ENCODE measurements around the gene ZDHHC14. TPM values are rescaled to one million over a fixed set of nuclear protein-coding genes. Genes with fewer than 3 reads are reported as not detected.
A peak's percentile ranks its signal among the peaks of the same experiment; 100 is the strongest.
"Not testable (repeated sequence)": the region's sequence is repeated elsewhere in the genome, so short reads cannot be mapped to it uniquely, and the experiment has no call there.

Gene ZDHHC14
- 10 to 100 TPM; 53.3 to 66.2 TPM for total RNA-seq

DNA sequence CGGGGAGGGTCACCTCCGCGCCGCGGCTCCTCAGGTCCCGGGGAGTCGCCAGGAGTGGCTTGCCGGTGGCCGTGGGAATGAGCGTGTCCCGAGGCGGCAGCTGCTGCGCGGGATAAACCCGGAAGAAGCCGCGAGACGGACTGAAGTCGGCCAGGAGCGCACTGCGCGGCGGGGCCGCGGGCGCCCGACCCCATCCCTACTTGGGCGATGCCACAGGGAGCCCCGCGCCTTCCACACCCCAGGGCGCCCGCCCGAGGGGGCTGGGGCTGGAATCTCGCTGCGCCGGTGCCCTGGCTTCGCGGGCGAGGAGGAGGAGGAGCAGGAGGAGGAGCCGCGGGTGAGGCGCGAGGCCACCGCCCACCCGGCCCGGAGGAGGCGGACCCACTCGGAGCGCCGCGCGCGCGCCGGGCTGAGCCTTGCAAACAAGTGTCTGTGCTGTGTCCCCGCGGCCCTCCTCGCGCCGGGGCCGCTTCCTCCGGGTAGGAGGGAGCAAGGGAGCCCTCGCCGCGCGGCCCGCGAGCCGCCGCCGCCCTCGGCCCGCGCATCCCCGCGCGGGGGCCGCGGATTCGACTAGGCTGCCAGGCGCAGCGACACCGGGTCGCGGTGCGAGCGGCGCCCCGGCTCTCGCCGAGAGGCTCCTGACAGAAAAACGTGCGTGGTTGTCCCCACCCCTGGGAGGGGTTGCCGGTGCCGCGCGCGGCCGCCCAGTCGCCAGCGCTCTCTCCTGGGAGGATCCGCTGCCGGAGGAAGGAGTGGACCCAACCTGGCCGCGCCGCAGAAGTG, at the start of gene ZDHHC14:
Gene ZDHHC14, plus strand, starts transcription at position 412 of the 783 bp plus-strand sequence.
- H3K36me3 ChIP-seq = no peaks in the 10 kb centered on the region
- H3K27ac ChIP-seq = peak within 1 kb of the TSS; percentile 88 to 95
- H3K27me3 ChIP-seq (replicated peaks; ENCODE audit: insufficient read depth) = no peaks in the 10 kb centered on the region
- H3K9me3 ChIP-seq = no peaks in the 10 kb centered on the region
- intact Hi-C loops (cut with DNase I) = loop anchor here (2.0 to 5.0 kb wide), 5 partner anchors 59 to 441 kb away; partner anchors contain the start of genes SNX9 and TMEM242
- TF ChIP-seq POLR2A (IDR thresholded peaks at IDR 0.05) = peak; percentile 78
- TF ChIP-seq POLR2AphosphoS5 (IDR thresholded peaks at IDR 0.05) = peak; percentile 31
- TF ChIP-seq, protein P1, sequence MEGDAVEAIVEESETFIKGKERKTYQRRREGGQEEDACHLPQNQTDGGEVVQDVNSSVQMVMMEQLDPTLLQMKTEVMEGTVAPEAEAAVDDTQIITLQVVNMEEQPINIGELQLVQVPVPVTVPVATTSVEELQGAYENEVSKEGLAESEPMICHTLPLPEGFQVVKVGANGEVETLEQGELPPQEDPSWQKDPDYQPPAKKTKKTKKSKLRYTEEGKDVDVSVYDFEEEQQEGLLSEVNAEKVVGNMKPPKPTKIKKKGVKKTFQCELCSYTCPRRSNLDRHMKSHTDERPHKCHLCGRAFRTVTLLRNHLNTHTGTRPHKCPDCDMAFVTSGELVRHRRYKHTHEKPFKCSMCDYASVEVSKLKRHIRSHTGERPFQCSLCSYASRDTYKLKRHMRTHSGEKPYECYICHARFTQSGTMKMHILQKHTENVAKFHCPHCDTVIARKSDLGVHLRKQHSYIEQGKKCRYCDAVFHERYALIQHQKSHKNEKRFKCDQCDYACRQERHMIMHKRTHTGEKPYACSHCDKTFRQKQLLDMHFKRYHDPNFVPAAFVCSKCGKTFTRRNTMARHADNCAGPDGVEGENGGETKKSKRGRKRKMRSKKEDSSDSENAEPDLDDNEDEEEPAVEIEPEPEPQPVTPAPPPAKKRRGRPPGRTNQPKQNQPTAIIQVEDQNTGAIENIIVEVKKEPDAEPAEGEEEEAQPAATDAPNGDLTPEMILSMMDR (IDR thresholded peaks at IDR 0.05) = no peak
- H3K4me3 ChIP-seq = peak within 1 kb of the TSS; percentile 84 to 90
- WGBS = 0% methylated on average over 20 of the region's 106 CpGs
- H3K4me1 ChIP-seq (replicated peaks) = no peaks in the 10 kb centered on the region
- peak; percentile 88 for DNase-seq (ENCODE audit: low spot score)

DNA sequence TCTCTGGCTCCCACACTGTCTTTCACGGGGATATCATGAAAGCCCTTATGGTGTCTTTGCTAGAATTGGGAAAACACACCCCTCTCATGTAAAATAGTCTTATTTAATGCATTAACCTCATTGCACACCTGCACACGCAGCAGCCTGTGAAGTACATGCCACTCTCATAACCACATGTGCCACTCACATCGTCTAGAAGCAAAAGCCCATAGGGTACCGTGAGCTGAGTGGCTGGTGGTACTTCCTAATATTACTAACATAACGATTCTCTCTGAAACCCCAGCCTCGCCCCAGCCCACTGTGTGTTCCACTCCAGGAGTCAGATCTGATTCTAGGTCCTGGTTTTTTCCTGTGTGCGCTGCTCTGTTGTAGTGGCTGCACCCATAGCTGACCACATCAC, 48.2 kb upstream of the ZDHHC14 start:
- no peak overlapping the region for H3K27ac ChIP-seq
- H3K9me3 ChIP-seq = no peaks in the 10 kb centered on the region
- no peak overlapping the region for H3K4me3 ChIP-seq
- H3K4me1 ChIP-seq (replicated peaks) = no peaks in the 10 kb centered on the region
- no peaks in the 10 kb centered on the region for H3K27me3 ChIP-seq (replicated peaks; ENCODE audit: insufficient read depth)
- TF ChIP-seq POLR2A (IDR thresholded peaks at IDR 0.05) (no peak), POLR2AphosphoS5 (IDR thresholded peaks at IDR 0.05) (no peak)
- TF ChIP-seq, protein P1 (IDR thresholded peaks at IDR 0.05) = no peak
- DNase-seq (ENCODE audit: low spot score) = no peak
- WGBS = 89% methylated on average over 6 of the region's 7 CpGs
- intact Hi-C loops (cut with DNase I) = no loop called here
- no peaks in the 10 kb centered on the region for H3K36me3 ChIP-seq

DNA sequence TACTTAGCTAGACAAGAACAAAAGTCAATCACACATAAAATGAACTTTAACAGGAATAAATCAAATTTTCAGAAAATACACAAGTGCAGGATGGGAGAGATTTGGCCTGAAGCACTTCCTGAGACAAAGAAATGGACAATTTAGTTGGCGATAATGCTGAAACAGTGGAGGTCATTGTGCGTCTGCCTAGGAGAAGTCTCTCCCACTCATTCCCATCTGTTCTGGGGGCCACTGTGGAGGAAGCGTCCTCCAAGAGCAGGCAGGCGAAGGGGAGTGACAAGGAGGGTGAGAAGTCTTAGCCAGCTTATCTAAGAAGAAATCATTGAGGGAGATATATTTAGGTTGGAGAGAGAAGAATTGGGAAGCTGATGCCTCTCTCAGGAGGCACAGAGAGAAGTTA, 47.5 kb upstream of the ZDHHC14 start:
- no peak for DNase-seq (ENCODE audit: low spot score)
- no peaks in the 10 kb centered on the region for H3K36me3 ChIP-seq
- no peak overlapping the region for H3K4me3 ChIP-seq
- TF ChIP-seq POLR2AphosphoS5 (IDR thresholded peaks at IDR 0.05) (no peak), POLR2A (IDR thresholded peaks at IDR 0.05) (no peak)
- TF ChIP-seq, protein P1 (IDR thresholded peaks at IDR 0.05) = no peak
- 70% methylated on average over 4 of the region's 4 CpGs for WGBS
- H3K27ac ChIP-seq = no peak overlapping the region
- H3K9me3 ChIP-seq = no peaks in the 10 kb centered on the region
- no peaks in the 10 kb centered on the region for H3K4me1 ChIP-seq (replicated peaks)
- H3K27me3 ChIP-seq (replicated peaks; ENCODE audit: insufficient read depth) = no peaks in the 10 kb centered on the region
- intact Hi-C loops (cut with DNase I) = no loop called here

DNA sequence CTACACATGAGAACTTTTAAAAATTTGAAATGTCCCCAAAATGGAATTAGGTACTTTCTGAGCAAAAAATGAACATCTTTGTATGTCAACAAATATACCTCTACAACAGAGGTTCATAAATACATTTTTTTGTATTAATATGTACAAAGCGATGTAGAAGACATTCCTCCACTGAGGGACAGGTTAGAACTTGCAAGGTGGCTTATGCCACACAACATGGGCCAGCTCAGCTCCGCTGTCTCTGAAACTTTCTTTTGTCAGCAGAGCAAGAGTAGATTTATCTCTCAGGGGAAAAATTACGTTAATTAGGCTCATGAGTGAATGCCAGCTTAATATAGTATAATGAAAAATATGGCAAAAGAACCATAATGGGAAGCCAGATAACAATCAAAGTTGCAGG, 47.0 kb upstream of the ZDHHC14 start:
- no peaks in the 10 kb centered on the region for H3K36me3 ChIP-seq
- H3K4me1 ChIP-seq (replicated peaks) = no peaks in the 10 kb centered on the region
- no peaks in the 10 kb centered on the region for H3K27me3 ChIP-seq (replicated peaks; ENCODE audit: insufficient read depth)
- intact Hi-C loops (cut with DNase I) = no loop called here
- no peaks in the 10 kb centered on the region for H3K9me3 ChIP-seq
- TF ChIP-seq POLR2A (IDR thresholded peaks at IDR 0.05) = no peak
- no peak for TF ChIP-seq POLR2AphosphoS5 (IDR thresholded peaks at IDR 0.05)
- TF ChIP-seq, protein P1 (IDR thresholded peaks at IDR 0.05) = no peak
- WGBS = 40% methylated on average over 3 of the region's 3 CpGs
- H3K27ac ChIP-seq = no peak overlapping the region
- H3K4me3 ChIP-seq = no peak overlapping the region
- no peak for DNase-seq (ENCODE audit: low spot score)

DNA sequence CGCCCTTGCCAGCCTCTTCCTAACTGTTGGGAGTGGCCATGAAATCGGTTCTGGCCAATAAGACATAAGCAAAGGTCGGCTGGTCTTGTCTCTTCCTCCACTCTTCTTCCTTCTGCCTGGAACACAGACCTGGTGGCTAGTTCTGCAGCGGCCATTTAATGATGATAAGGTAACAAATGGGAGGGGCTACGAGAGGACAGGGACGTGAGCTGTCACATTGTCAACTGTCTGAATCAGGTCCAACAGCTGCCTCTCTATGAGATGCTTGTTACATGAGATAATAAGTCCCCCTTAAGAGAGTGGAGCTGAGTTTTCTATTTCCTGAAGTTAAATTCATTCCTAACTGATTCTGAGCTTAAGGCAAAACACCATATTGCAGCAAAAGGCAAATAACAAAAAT, 45.2 kb upstream of the ZDHHC14 start:
- no peaks in the 10 kb centered on the region for H3K36me3 ChIP-seq
- DNase-seq (ENCODE audit: low spot score) = no peak
- H3K4me3 ChIP-seq = no peak overlapping the region
- no peaks in the 10 kb centered on the region for H3K27me3 ChIP-seq (replicated peaks; ENCODE audit: insufficient read depth)
- no peaks in the 10 kb centered on the region for H3K9me3 ChIP-seq
- TF ChIP-seq, protein P1 (IDR thresholded peaks at IDR 0.05) = no peak
- TF ChIP-seq POLR2A (IDR thresholded peaks at IDR 0.05) = no peak
- TF ChIP-seq POLR2AphosphoS5 (IDR thresholded peaks at IDR 0.05) = no peak
- H3K4me1 ChIP-seq (replicated peaks) = no peaks in the 10 kb centered on the region
- intact Hi-C loops (cut with DNase I) = no loop called here
- H3K27ac ChIP-seq = no peak overlapping the region
- WGBS = 55% methylated on average over 6 of the region's 6 CpGs

DNA sequence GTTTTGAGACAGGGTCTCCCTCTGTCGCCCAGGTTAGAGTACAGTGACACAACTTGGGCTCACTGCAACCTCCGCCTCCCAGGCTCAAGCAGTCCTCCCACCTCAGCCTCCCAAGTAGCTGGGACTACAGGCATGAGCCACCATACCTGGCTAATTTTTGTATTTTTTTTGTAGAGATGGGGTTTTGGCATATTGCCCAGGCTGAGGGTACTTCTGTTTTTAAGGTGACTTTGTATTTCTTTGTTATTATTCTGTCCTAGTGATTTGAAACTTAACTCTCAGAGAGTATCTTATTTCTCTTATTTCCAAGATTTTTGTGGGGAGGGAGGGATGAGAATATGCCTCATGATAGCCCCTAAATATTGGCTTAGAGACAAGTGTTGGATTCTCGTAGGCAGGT, 43.7 kb upstream of the ZDHHC14 start:
- 73% methylated on average over 3 of the region's 3 CpGs for WGBS
- intact Hi-C loops (cut with DNase I) = not testable (repeated sequence)

More for the DNA sequence above, 43.7 kb upstream of the ZDHHC14 start:
- not testable (repeated sequence) for DNase-seq (ENCODE audit: low spot score); H3K9me3 ChIP-seq; H3K4me3 ChIP-seq; H3K27ac ChIP-seq; H3K4me1 ChIP-seq (replicated peaks); H3K27me3 ChIP-seq (replicated peaks; ENCODE audit: insufficient read depth); H3K36me3 ChIP-seq

All from prostate gland (tissue), 2 donors.